ENCODE results near the gene MIF. TPM values are rescaled to one million over a fixed set of nuclear protein-coding genes. Genes with fewer than 3 reads are reported as not detected.

Gene MIF
- total and polyA plus RNA-seq, 2 of the 4 experiments (the other 2 are of a cell fraction) = 123 to 530 TPM

DNA sequence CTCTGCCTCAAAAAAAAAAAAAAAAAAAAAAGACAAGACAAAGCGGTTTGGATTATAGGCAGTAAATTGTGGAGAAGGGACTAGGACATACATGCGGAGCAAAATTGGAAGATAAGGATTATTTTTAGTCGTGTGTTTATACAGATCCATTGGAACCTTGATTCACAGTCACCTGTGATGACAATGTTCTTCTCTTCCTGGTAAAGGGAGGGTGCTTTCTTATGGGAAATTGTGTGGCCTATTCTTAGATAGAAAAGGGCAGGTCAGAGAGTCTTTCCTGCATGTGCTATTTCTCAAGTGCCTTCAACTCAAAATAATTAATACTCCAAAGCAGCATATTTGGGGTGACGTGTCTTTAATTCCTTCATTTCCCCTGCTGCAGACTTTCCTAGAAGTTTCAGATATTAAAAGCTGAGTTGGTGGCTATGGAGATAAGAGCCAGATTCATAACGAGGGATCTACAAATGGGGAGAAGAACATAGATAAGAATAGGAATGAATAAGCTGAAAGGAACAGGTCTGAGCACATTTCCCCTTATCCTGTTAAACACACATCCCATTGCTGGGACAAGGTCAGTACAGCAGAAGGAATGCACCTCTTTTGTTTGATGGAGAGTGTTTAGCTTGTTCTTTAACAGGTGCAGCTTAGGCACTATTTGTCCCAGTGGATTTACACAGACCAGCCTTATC lies 44.3 kb downstream of the MIF start:
- no peak overlapping the region for H3K23ac ChIP-seq (ENCODE audit: low read depth, low read length)
- H2AK9ac ChIP-seq (replicated peaks; ENCODE audit: low read depth, low read length, poor library complexity) = no peak overlapping the region
- no peak overlapping the region for H4K8ac ChIP-seq (ENCODE audit: low read depth in 2 of 2, low read length in 2 of 2)
- H3K9me3 ChIP-seq (ENCODE audit: control insufficient read depth, insufficient read depth, low read length) = no peaks in the 10 kb centered on the region
- no peak overlapping the region for H3K4me3 ChIP-seq (ENCODE audit: insufficient read depth, low read depth, low read length)
- BruUV-seq (replicated peaks) = no TSS peak
- in situ Hi-C loops (cut with MboI; ENCODE audit: low sequenced_read_pairs) = loop anchor here (5.0 kb wide), 1 partner anchor 61 kb away; no protein-coding TSS in a partner anchor
- no peak overlapping the region for H3K4me2 ChIP-seq (ENCODE audit: low read depth, low read length)
- no peak overlapping the region for H3K27ac ChIP-seq (ENCODE audit: insufficient read depth, low read length)
- H4K20me1 ChIP-seq (ENCODE audit: insufficient read depth, low read length) = no peaks in the 10 kb centered on the region
- H3K4me1 ChIP-seq (ENCODE audit: control insufficient read depth, insufficient read depth, low read length) = no peaks in the 10 kb centered on the region
- TF ChIP-seq FOS (IDR thresholded peaks at IDR 0.05; ENCODE audit: low read depth, low read length) (no peak), BHLHE40 (IDR thresholded peaks at IDR 0.05; ENCODE audit: low read depth, low read length) (no peak), RFX5 (IDR thresholded peaks at IDR 0.05; ENCODE audit: low read depth, low read length) (no peak), CEBPB (IDR thresholded peaks at IDR 0.05; ENCODE audit: low read depth, low read length) (no peak), MAFK (IDR thresholded peaks at IDR 0.05; ENCODE audit: low read depth, low read length) (no peak), POLR2A (IDR thresholded peaks at IDR 0.05; ENCODE audit: low read depth, low read length) (no peak), MXI1 (IDR thresholded peaks at IDR 0.05; ENCODE audit: borderline replicate concordance, low read depth, low read length) (no peak), CHD1 (IDR thresholded peaks at IDR 0.05; ENCODE audit: low read depth, low read length) (no peak), MAZ (IDR thresholded peaks at IDR 0.05; ENCODE audit: borderline replicate concordance, low read depth, low read length) (no peak), NFE2L2 (IDR thresholded peaks at IDR 0.05; ENCODE audit: low read depth, low read length) (no peak), SMC3 (IDR thresholded peaks at IDR 0.05; ENCODE audit: low read depth, low read length) (no peak), RAD21 (IDR thresholded peaks at IDR 0.05; ENCODE audit: low read length) (no peak), RCOR1 (IDR thresholded peaks at IDR 0.05; ENCODE audit: insufficient replicate concordance, low read length) (no peak)
- TF ChIP-seq, protein P1, sequence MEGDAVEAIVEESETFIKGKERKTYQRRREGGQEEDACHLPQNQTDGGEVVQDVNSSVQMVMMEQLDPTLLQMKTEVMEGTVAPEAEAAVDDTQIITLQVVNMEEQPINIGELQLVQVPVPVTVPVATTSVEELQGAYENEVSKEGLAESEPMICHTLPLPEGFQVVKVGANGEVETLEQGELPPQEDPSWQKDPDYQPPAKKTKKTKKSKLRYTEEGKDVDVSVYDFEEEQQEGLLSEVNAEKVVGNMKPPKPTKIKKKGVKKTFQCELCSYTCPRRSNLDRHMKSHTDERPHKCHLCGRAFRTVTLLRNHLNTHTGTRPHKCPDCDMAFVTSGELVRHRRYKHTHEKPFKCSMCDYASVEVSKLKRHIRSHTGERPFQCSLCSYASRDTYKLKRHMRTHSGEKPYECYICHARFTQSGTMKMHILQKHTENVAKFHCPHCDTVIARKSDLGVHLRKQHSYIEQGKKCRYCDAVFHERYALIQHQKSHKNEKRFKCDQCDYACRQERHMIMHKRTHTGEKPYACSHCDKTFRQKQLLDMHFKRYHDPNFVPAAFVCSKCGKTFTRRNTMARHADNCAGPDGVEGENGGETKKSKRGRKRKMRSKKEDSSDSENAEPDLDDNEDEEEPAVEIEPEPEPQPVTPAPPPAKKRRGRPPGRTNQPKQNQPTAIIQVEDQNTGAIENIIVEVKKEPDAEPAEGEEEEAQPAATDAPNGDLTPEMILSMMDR (conservative IDR thresholded peaks at IDR 0.05; ENCODE audit: low read depth, low read length) = no peak
- TF ChIP-seq, protein P2, sequence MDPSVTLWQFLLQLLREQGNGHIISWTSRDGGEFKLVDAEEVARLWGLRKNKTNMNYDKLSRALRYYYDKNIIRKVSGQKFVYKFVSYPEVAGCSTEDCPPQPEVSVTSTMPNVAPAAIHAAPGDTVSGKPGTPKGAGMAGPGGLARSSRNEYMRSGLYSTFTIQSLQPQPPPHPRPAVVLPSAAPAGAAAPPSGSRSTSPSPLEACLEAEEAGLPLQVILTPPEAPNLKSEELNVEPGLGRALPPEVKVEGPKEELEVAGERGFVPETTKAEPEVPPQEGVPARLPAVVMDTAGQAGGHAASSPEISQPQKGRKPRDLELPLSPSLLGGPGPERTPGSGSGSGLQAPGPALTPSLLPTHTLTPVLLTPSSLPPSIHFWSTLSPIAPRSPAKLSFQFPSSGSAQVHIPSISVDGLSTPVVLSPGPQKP (IDR thresholded peaks at IDR 0.05; ENCODE audit: borderline replicate concordance, low read depth, low read length) = no peak
- TF ChIP-seq, protein P3, sequence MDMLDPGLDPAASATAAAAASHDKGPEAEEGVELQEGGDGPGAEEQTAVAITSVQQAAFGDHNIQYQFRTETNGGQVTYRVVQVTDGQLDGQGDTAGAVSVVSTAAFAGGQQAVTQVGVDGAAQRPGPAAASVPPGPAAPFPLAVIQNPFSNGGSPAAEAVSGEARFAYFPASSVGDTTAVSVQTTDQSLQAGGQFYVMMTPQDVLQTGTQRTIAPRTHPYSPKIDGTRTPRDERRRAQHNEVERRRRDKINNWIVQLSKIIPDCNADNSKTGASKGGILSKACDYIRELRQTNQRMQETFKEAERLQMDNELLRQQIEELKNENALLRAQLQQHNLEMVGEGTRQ (IDR thresholded peaks at IDR 0.05; ENCODE audit: low read depth, low read length) = no peak
- H3K4ac ChIP-seq (ENCODE audit: low read depth, low read length) = no peak overlapping the region
- H3K9me1 ChIP-seq (ENCODE audit: insufficient read depth, low read length) = no peaks in the 10 kb centered on the region
- 60% methylated on average over 1 of the region's 5 CpGs; no CpG with 5 or more reads in 1 of the 2 experiments for WGBS, 2 experiments (ENCODE audit: extremely low coverage in 2 of 2, insufficient read length in 1 of 2)
- DNase-seq (no peak), ATAC-seq (ENCODE audit: low read depth) (no peak)
- no peaks in the 10 kb centered on the region for H3K79me1 ChIP-seq (ENCODE audit: low read depth in 1 of 2, low read length in 2 of 2)
- H2BK5ac ChIP-seq (ENCODE audit: low read depth, low read length, poor library complexity, severe bottlenecking) = no peak overlapping the region
- H2AFZ ChIP-seq (replicated peaks; ENCODE audit: low read length, poor library complexity) = no peak overlapping the region
- no peak overlapping the region for H3K9ac ChIP-seq (ENCODE audit: low read depth, low read length)
- H2AK5ac ChIP-seq (ENCODE audit: low read depth, low read length) = no peak overlapping the region
- H4K5ac ChIP-seq (ENCODE audit: low read depth, low read length) = no peak overlapping the region
- H2BK20ac ChIP-seq (ENCODE audit: low read depth, low read length) = no peak overlapping the region
- no peaks in the 10 kb centered on the region for H3K36me3 ChIP-seq (ENCODE audit: control insufficient read depth, insufficient read depth, low read length)
- H2BK120ac ChIP-seq (ENCODE audit: low read depth, low read length) = no peak overlapping the region
- intact Hi-C loops (cut with micrococcal nuclease) = no loop called here
- dilution Hi-C loops (cut with HindIII; ENCODE audit: low sequenced_read_pairs, unreplicated experiment) = no loop called here
- no peak overlapping the region for H3K14ac ChIP-seq (replicated peaks; ENCODE audit: low read depth, low read length)
- POLR2A ChIA-PET (ENCODE audit: unreplicated experiment) = no interaction called here
- H2BK15ac ChIP-seq (ENCODE audit: low read depth, low read length) = no peak overlapping the region
- H3K18ac ChIP-seq (ENCODE audit: low read depth, low read length) = no peak overlapping the region
- peaks cover 5% of the 10 kb centered on the region for H3K27me3 ChIP-seq (ENCODE audit: control insufficient read depth, insufficient read depth, low read length)
- H3K56ac ChIP-seq (ENCODE audit: extremely low read depth, insufficient read depth, low read length) = no peak overlapping the region
- H4K91ac ChIP-seq (ENCODE audit: insufficient read depth, low read depth, low read length) = no peak overlapping the region
- CTCF ChIA-PET = interaction anchor here (0.6 kb wide), 1 partner anchor 9 kb away, joined by 4 read pairs; no protein-coding TSS in a partner anchor
